ENCODE data around the gene SLC35F5. TPM values are rescaled to one million over a fixed set of nuclear protein-coding genes. Genes with fewer than 3 reads are reported as not detected.
"Not testable (repeated sequence)": the region's sequence is repeated elsewhere in the genome, so short reads cannot be mapped to it uniquely, and the experiment has no call there.

SLC35F5 gene
- 30.3 TPM for total RNA-seq

- ATAC-seq = peak; percentile 98
- peak; percentile 95 for DNase-seq (ENCODE audit: low spot score)
These were observed at the start of gene SLC35F5 for GRCh38 chr2:113756355-113757137. Gene SLC35F5 (minus strand): TSS chr2:113756642. CDS start chr2:113756409, 233 bp downstream.

- ATAC-seq = no peak
- no peak for DNase-seq (ENCODE audit: low spot score)
These were observed 42.9 kb upstream of the SLC35F5 start for GRCh38 chr2:113799375-113799774.

- ATAC-seq (no peak), DNase-seq (ENCODE audit: low spot score) (no peak)
These were observed 40.8 kb upstream of the SLC35F5 start for GRCh38 chr2:113797237-113797636.

GRCh38 chr2:113796592-113797175, 40.2 kb upstream of the SLC35F5 start:
- ATAC-seq (no peak), DNase-seq (ENCODE audit: low spot score) (no peak)

GRCh38 chr2:113795405-113795920, 39.0 kb upstream of the SLC35F5 start:
- ATAC-seq (no peak), DNase-seq (ENCODE audit: low spot score) (no peak)

- DNase-seq (ENCODE audit: low spot score) (no peak), ATAC-seq (no peak)
These were observed 35.5 kb upstream of the SLC35F5 start for GRCh38 chr2:113791697-113792590.

GRCh38 chr2:113784823-113785744, 28.6 kb upstream of the SLC35F5 start:
- DNase-seq (ENCODE audit: low spot score) = peak; percentile 44
- ATAC-seq = peak; percentile 83

GRCh38 chr2:113780472-113780871, 24.0 kb upstream of the SLC35F5 start:
- DNase-seq (ENCODE audit: low spot score) = no peak
- no peak for ATAC-seq

- ATAC-seq (no peak), DNase-seq (ENCODE audit: low spot score) (no peak)
These were observed 20.9 kb upstream of the SLC35F5 start for GRCh38 chr2:113777371-113777770.

- ATAC-seq (no peak), DNase-seq (ENCODE audit: low spot score) (no peak)
These were observed 20.5 kb upstream of the SLC35F5 start for GRCh38 chr2:113776949-113777348.

- not testable (repeated sequence) for DNase-seq (ENCODE audit: low spot score); ATAC-seq
These were observed 18.2 kb upstream of the SLC35F5 start for GRCh38 chr2:113774616-113775015.

GRCh38 chr2:113770929-113771328, 14.5 kb upstream of the SLC35F5 start:
- ATAC-seq = no peak
- DNase-seq (ENCODE audit: low spot score) = no peak

- ATAC-seq (no peak), DNase-seq (ENCODE audit: low spot score) (no peak)
These were observed 13.1 kb upstream of the SLC35F5 start for GRCh38 chr2:113769555-113769954.

GRCh38 chr2:113768770-113769169, 12.3 kb upstream of the SLC35F5 start:
- no peak for ATAC-seq
- no peak for DNase-seq (ENCODE audit: low spot score)

- DNase-seq (ENCODE audit: low spot score) = no peak
- ATAC-seq = no peak
These were observed 11.5 kb upstream of the SLC35F5 start for GRCh38 chr2:113767811-113768460.

GRCh38 chr2:113765276-113765675, 8.8 kb upstream of the SLC35F5 start:
- DNase-seq (ENCODE audit: low spot score) (no peak), ATAC-seq (no peak)

GRCh38 chr2:113762377-113763118, 6.1 kb upstream of the SLC35F5 start:
- DNase-seq (ENCODE audit: low spot score) (no peak), ATAC-seq (no peak)

- no peak for DNase-seq (ENCODE audit: low spot score)
- ATAC-seq = no peak
These were observed 4.0 kb upstream of the SLC35F5 start for GRCh38 chr2:113760400-113760799.

GRCh38 chr2:113757138-113757657, 756 bp upstream of the SLC35F5 start:
- no peak for DNase-seq (ENCODE audit: low spot score)
- peak; percentile 9 for ATAC-seq
